HepG2 (cell line): ENCODE data around the gene ATP6V1G2. TPM values are rescaled to one million over a fixed set of nuclear protein-coding genes. Genes with fewer than 3 reads are reported as not detected.
A peak's percentile ranks its signal among the peaks of the same experiment; 100 is the strongest.

Experiments
- ERF ChIP-seq: IDR thresholded peaks from 2 replicates; pipeline ENCODE4 v1.6.1; 2018; ENCODE audit warnings: missing biosample characterization, missing genetic modification reagents
- FOXK1 ChIP-seq: sonication (generic); formaldehyde crosslinking; IDR thresholded peaks from 2 replicates; pipeline ENCODE4 v1.4.0; 2020; ENCODE audit warnings: low read depth, missing genetic modification reagents, borderline replicate concordance
- GATAD2A ChIP-seq: IDR thresholded peaks from 2 replicates; pipeline ENCODE4 v1.6.1; 2016
- ZKSCAN5 ChIP-seq: sonication (generic); formaldehyde crosslinking; IDR thresholded peaks from 2 replicates; pipeline ENCODE4 v1.5.1; 2020; ENCODE audit warnings: mild to moderate bottlenecking, missing genetic modification reagents
- ZNF496 ChIP-seq: sonication (generic); formaldehyde crosslinking; IDR thresholded peaks from 2 replicates; pipeline ENCODE4 v1.8.1; 2023; ENCODE audit warnings: mild to moderate bottlenecking, moderate library complexity, missing genetic modification reagents; ENCODE audit not compliant: insufficient replicate concordance
- ZNF660 ChIP-seq: sonication (generic); formaldehyde crosslinking; IDR thresholded peaks from 2 replicates; pipeline ENCODE4 v1.5.1; 2020; ENCODE audit warnings: mild to moderate bottlenecking, low read depth, missing genetic modification reagents, borderline replicate concordance
- ZNF75D ChIP-seq: sonication (generic); formaldehyde crosslinking; IDR thresholded peaks from 2 replicates; pipeline ENCODE4 v1.8.1; 2023; ENCODE audit warnings: missing genetic modification reagents, mild to moderate bottlenecking, borderline replicate concordance
- ZNF850 ChIP-seq: sonication (generic); formaldehyde crosslinking; conservative IDR thresholded peaks from 2 replicates; pipeline ENCODE4 v1.9.0; 2021; ENCODE audit warnings: mild to moderate bottlenecking, missing genetic modification reagents
- polyA plus RNA-seq, 8 experiments: library from polyadenylated mRNA; depleted of rRNA in 3 of 8; stranded (reverse) in 7 of 8; unstranded in 1 of 8; fragments of >200 nt; fragmentation: Illumina TruSeq in 4 of 8; extraction: Trizol in 4 of 8; gene quantifications; 2 replicates each; pipeline versions ENCODE4 v1.2.1 to v1.2.3, GENCODE V29; 2011 to 2016; ENCODE audit warnings: low read depth in 4 of 8, missing spikeins in 1 of 8, mixed read lengths in 1 of 8; ENCODE audit not compliant: insufficient read depth in 1 of 8
- total RNA-seq, 5 experiments: library from RNA; depleted of rRNA; stranded (reverse); fragments of >200 nt; fragmentation: Illumina TruSeq; extraction: Trizol; gene quantifications; 2 replicates each; pipeline ENCODE4 v1.2.3, GENCODE V29; 2016; ENCODE audit warnings: low read depth in 1 of 5
- TF ChIP-seq, protein P1 (sequence below): sonication (generic); formaldehyde crosslinking; IDR thresholded peaks from 2 replicates; pipeline ENCODE4 v1.5.0; 2020; ENCODE audit warnings: mild to moderate bottlenecking, missing genetic modification reagents, borderline replicate concordance
- TF ChIP-seq, protein P2 (sequence below): IDR thresholded peaks from 2 replicates; pipeline ENCODE4 v1.6.1; 2018; ENCODE audit warnings: missing genetic modification reagents
- TF ChIP-seq, protein P3 (sequence below): sonication (generic); formaldehyde crosslinking; IDR thresholded peaks from 2 replicates; pipeline ENCODE4 v1.8.1; 2022; ENCODE audit warnings: mild to moderate bottlenecking, missing genetic modification reagents

ATP6V1G2 gene
- total and polyA plus RNA-seq, 2 of the 13 experiments (the other 11 are each of a cell fraction or from before 2014, with no cell fraction given) = 0.27 to 0.83 TPM

DNA sequence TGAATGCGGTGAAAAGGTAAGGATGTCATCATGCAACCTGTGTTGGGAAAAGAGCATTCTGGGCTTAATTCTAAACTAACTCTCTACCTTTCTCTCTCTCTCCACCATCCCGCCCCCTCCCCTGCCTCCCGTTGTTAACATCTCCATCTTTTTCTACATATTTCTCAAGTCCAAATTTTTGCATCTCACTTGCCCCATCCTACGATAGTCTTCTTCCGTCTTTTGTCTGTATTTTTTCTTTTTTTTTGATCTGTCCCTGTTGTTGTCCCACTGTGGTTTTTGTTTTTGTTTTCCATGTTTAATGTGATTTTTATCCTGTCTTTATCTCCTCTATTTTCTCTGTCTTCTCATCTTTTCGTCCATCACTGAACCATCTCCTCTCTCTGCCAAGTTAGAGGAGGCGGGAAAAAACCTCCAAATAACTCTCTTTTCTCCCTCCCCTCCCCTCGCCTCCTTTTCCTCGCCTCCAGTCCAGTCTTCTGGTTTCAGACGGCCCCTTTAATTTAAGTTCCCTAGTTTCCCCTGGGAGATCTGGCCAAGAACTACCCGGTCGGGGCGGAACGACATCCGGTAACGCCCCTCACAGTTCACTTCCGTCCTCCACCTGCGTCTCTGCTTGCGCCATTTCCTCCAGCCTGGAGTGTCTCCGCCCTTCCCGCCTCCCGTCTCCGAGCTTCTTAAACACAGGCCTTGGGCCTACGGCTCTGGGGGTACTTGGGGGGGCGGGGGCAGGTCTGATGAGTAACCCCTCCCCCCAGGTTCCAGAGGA is 734 bp upstream of the ATP6V1G2 start, which contains the start of gene NFKBIL1 (continued):
- TF ChIP-seq, protein P1, sequence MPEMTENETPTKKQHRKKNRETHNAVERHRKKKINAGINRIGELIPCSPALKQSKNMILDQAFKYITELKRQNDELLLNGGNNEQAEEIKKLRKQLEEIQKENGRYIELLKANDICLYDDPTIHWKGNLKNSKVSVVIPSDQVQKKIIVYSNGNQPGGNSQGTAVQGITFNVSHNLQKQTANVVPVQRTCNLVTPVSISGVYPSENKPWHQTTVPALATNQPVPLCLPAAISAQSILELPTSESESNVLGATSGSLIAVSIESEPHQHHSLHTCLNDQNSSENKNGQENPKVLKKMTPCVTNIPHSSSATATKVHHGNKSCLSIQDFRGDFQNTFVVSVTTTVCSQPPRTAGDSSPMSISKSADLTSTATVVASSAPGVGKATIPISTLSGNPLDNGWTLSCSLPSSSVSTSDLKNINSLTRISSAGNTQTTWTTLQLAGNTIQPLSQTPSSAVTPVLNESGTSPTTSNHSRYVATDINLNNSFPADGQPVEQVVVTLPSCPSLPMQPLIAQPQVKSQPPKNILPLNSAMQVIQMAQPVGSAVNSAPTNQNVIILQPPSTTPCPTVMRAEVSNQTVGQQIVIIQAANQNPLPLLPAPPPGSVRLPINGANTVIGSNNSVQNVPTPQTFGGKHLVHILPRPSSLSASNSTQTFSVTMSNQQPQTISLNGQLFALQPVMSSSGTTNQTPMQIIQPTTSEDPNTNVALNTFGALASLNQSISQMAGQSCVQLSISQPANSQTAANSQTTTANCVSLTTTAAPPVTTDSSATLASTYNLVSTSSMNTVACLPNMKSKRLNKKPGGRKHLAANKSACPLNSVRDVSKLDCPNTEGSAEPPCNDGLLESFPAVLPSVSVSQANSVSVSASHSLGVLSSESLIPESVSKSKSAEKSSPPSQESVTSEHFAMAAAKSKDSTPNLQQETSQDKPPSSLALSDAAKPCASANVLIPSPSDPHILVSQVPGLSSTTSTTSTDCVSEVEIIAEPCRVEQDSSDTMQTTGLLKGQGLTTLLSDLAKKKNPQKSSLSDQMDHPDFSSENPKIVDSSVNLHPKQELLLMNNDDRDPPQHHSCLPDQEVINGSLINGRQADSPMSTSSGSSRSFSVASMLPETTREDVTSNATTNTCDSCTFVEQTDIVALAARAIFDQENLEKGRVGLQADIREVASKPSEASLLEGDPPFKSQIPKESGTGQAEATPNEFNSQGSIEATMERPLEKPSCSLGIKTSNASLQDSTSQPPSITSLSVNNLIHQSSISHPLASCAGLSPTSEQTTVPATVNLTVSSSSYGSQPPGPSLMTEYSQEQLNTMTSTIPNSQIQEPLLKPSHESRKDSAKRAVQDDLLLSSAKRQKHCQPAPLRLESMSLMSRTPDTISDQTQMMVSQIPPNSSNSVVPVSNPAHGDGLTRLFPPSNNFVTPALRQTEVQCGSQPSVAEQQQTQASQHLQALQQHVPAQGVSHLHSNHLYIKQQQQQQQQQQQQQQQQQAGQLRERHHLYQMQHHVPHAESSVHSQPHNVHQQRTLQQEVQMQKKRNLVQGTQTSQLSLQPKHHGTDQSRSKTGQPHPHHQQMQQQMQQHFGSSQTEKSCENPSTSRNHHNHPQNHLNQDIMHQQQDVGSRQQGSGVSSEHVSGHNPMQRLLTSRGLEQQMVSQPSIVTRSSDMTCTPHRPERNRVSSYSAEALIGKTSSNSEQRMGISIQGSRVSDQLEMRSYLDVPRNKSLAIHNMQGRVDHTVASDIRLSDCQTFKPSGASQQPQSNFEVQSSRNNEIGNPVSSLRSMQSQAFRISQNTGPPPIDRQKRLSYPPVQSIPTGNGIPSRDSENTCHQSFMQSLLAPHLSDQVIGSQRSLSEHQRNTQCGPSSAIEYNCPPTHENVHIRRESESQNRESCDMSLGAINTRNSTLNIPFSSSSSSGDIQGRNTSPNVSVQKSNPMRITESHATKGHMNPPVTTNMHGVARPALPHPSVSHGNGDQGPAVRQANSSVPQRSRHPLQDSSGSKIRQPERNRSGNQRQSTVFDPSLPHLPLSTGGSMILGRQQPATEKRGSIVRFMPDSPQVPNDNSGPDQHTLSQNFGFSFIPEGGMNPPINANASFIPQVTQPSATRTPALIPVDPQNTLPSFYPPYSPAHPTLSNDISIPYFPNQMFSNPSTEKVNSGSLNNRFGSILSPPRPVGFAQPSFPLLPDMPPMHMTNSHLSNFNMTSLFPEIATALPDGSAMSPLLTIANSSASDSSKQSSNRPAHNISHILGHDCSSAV (CRISPR knock-in tag) = no peak
- TF ChIP-seq ERF (CRISPR knock-in tag) (peak; percentile 88), GATAD2A (peak; percentile 63), FOXK1 (CRISPR knock-in tag) (peak; percentile 92; the same call in 1 of the 2 replicates), ZNF660 (no peak), ZNF75D (no peak), ZNF850 (CRISPR knock-in tag) (no peak), ZKSCAN5 (CRISPR knock-in tag) (peak; percentile 100), ZNF496 (CRISPR knock-in tag) (no peak)
- TF ChIP-seq, protein P2, sequence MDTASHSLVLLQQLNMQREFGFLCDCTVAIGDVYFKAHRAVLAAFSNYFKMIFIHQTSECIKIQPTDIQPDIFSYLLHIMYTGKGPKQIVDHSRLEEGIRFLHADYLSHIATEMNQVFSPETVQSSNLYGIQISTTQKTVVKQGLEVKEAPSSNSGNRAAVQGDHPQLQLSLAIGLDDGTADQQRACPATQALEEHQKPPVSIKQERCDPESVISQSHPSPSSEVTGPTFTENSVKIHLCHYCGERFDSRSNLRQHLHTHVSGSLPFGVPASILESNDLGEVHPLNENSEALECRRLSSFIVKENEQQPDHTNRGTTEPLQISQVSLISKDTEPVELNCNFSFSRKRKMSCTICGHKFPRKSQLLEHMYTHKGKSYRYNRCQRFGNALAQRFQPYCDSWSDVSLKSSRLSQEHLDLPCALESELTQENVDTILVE (CRISPR knock-in tag) = peak; percentile 77
- TF ChIP-seq, protein P3, sequence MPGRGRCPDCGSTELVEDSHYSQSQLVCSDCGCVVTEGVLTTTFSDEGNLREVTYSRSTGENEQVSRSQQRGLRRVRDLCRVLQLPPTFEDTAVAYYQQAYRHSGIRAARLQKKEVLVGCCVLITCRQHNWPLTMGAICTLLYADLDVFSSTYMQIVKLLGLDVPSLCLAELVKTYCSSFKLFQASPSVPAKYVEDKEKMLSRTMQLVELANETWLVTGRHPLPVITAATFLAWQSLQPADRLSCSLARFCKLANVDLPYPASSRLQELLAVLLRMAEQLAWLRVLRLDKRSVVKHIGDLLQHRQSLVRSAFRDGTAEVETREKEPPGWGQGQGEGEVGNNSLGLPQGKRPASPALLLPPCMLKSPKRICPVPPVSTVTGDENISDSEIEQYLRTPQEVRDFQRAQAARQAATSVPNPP (CRISPR knock-in tag) = 0 out of 2 replicates have a peak, but pooled peaks have one; percentile 38
- TF ChIP-seq, all 625 proteins: peak for 215
